Measurements from ENCODE around the gene EIF2S2. TPM values are rescaled to one million over a fixed set of nuclear protein-coding genes. Genes with fewer than 3 reads are reported as not detected.
"Not testable (repeated sequence)": the region's sequence is repeated elsewhere in the genome, so short reads cannot be mapped to it uniquely, and the experiment has no call there.

Gene EIF2S2
- total RNA-seq, 1 experiment from 2014 or later, result 121 TPM

GRCh38 chr20:34111702-34112599 lies at the start of gene EIF2S2 (continued):
- no peak for TF ChIP-seq ZBTB33 (IDR thresholded peaks at IDR 0.05; ENCODE audit: extremely low read depth, insufficient replicate concordance, low read length)
- TF ChIP-seq EGR1 (IDR thresholded peaks at IDR 0.05; ENCODE audit: low read depth), result no peak
- peak; percentile 93 for TF ChIP-seq SIN3A (IDR thresholded peaks at IDR 0.05; ENCODE audit: low read depth)
- no peak for TF ChIP-seq EZH2 (IDR thresholded peaks at IDR 0.05)
- no peak for TF ChIP-seq FOSL1 (IDR thresholded peaks at IDR 0.05; ENCODE audit: low read depth)
- no peak for TF ChIP-seq CBX3 (IDR thresholded peaks at IDR 0.05; ENCODE audit: low read depth)
- TF ChIP-seq RAD21 (IDR thresholded peaks at IDR 0.05; ENCODE audit: low read depth), result no peak

GRCh38 chr20:34157697-34158096 lies 45.7 kb upstream of the EIF2S2 start:
- H3K36me3 ChIP-seq (ENCODE audit: control insufficient read depth in 1 of 2, insufficient read depth in 2 of 2, low read length in 2 of 2); H3K4me2 ChIP-seq (ENCODE audit: low read length); ATAC-seq; H3K9me2 ChIP-seq (ENCODE audit: insufficient read depth); H2AFZ ChIP-seq (ENCODE audit: low read depth, low read length, poor library complexity, severe bottlenecking); H3K79me2 ChIP-seq (ENCODE audit: insufficient read depth, low read length); intact Hi-C loops (cut with micrococcal nuclease); H3K9ac ChIP-seq (ENCODE audit: low read length); DNase-seq (ENCODE audit: low read depth, low spot score); RAD21 ChIA-PET (ENCODE audit: low non-redundant PET in 1 of 2, low total read pairs in 2 of 2, uncharacterized antibody in 2 of 2, unreplicated experiment in 2 of 2); H3K4me1 ChIP-seq (ENCODE audit: control insufficient read depth in 1 of 2, insufficient read depth in 2 of 2, low read length in 2 of 2); CTCF ChIA-PET; POLR2A ChIA-PET; BruUV-seq (replicated peaks); H3K9me3 ChIP-seq (ENCODE audit: control insufficient read depth in 1 of 2, insufficient read depth in 1 of 2, low read depth in 1 of 2, low read length in 2 of 2); H3K4me3 ChIP-seq (replicated peaks in 1 of 2; ENCODE audit: low read depth in 1 of 2, low read length in 2 of 2); H4K20me1 ChIP-seq (ENCODE audit: insufficient read depth); H3K27ac ChIP-seq (ENCODE audit: low read depth, low read length); H3K27me3 ChIP-seq (ENCODE audit: insufficient read depth, low read length): not testable (repeated sequence)

Measured in HCT116 (cell line).